Stimulated activated CD4-positive, alpha-beta T cell treated with anti-CD3 and anti-CD28 coated beads, Interleukin-2, amount 100 ng/mL, for 4 hours (primary cell): Measurements from ENCODE around the gene PHF21A.
A peak's percentile ranks its signal among the peaks of the same experiment; 100 is the strongest.
"Not testable (repeated sequence)": the region's sequence is repeated elsewhere in the genome, so short reads cannot be mapped to it uniquely, and the experiment has no call there.

ENCODE experiments used
- DNase-seq: peaks from one replicate; pipeline ENCODE4 v3.0.0-alpha.2; 2020; ENCODE audit warnings: low read depth

The PHF21A gene

GRCh38 chr11:46034041-46034440, 87.2 kb downstream of the PHF21A start:
- DNase-seq, result no peak

- DNase-seq, result no peak
Measured at GRCh38 chr11:46026606-46027293, 94.5 kb downstream of the PHF21A start.

GRCh38 chr11:46020084-46020599, 101.1 kb downstream of the PHF21A start:
- no peak for DNase-seq

- DNase-seq, result no peak
Measured at GRCh38 chr11:46018651-46019050, 102.6 kb downstream of the PHF21A start.

GRCh38 chr11:46017341-46017740, 103.9 kb downstream of the PHF21A start:
- DNase-seq, result no peak

GRCh38 chr11:46015941-46016340, 105.3 kb downstream of the PHF21A start:
- no peak for DNase-seq

- not testable (repeated sequence) for DNase-seq
Measured at GRCh38 chr11:46014168-46014567, 107.1 kb downstream of the PHF21A start.

GRCh38 chr11:46012185-46012584, 109.1 kb downstream of the PHF21A start:
- DNase-seq, result no peak

GRCh38 chr11:46010100-46010499, 111.2 kb downstream of the PHF21A start:
- DNase-seq, result no peak

- no peak for DNase-seq
Measured at GRCh38 chr11:46009647-46010046, 111.6 kb downstream of the PHF21A start.

GRCh38 chr11:46006418-46007070, 114.7 kb downstream of the PHF21A start:
- DNase-seq, result peak; percentile 13

- no peak for DNase-seq
Measured at GRCh38 chr11:46003572-46003971, 117.7 kb downstream of the PHF21A start.

- DNase-seq, result no peak
Measured at GRCh38 chr11:46002189-46002588, 119.1 kb downstream of the PHF21A start.

- DNase-seq, result no peak
Measured at GRCh38 chr11:46001448-46001914, 119.8 kb downstream of the PHF21A start.

- DNase-seq, result no peak
Measured at GRCh38 chr11:45997599-45997998, 123.7 kb downstream of the PHF21A start.

- no peak for DNase-seq
Measured at GRCh38 chr11:45995342-45995734, 125.9 kb downstream of the PHF21A start.

- DNase-seq, result no peak
Measured at GRCh38 chr11:45994371-45995341, 126.6 kb downstream of the PHF21A start.

GRCh38 chr11:45993531-45994001, 127.7 kb downstream of the PHF21A start:
- DNase-seq, result no peak

- DNase-seq, result no peak
Measured at GRCh38 chr11:45988921-45989320, 132.3 kb downstream of the PHF21A start.

- DNase-seq, result no peak
Measured at GRCh38 chr11:45985212-45985611, 136.0 kb downstream of the PHF21A start.

- no peak for DNase-seq
Measured at GRCh38 chr11:45984192-45984591, 137.1 kb downstream of the PHF21A start.

GRCh38 chr11:45983471-45983845, 137.8 kb downstream of the PHF21A start:
- DNase-seq, result no peak
